Prostate gland (tissue), 2 donors: ENCODE data around the gene NEURL1. TPM values are rescaled to one million over a fixed set of nuclear protein-coding genes. Genes with fewer than 3 reads are reported as not detected.
A peak's percentile ranks its signal among the peaks of the same experiment; 100 is the strongest.

ENCODE experiments used
- DNase-seq: peaks from one replicate; pipeline ENCODE4 v3.0.0-alpha.2; 2019; ENCODE audit warnings: low spot score
- H3K27ac ChIP-seq, 2 donors: fragments of 200-600 bp; sonication (generic); 2 replicates each; pipeline ENCODE4 v1.5.1; 2017 to 2019
- H3K27me3 ChIP-seq: fragments of 200-600 bp; sonication (generic); replicated peaks from 2 replicates; pipeline ENCODE4 v1.5.1; 2019; ENCODE audit not compliant: insufficient read depth
- H3K36me3 ChIP-seq, 2 donors: fragments of 200-600 bp; sonication (generic); 1 replicate in 1 of 2; 2 replicates in 1 of 2; pipeline versions ENCODE4 v1.5.1 to v1.8.1; 2017 to 2019
- H3K4me1 ChIP-seq: fragments of 200-600 bp; sonication (generic); replicated peaks from 2 replicates; pipeline ENCODE4 v1.5.1; 2019
- H3K4me3 ChIP-seq, 2 donors: fragments of 200-600 bp; sonication (generic); 2 replicates each; pipeline ENCODE4 v1.5.1; 2017 to 2019
- H3K9me3 ChIP-seq: fragments of 200-600 bp; sonication (generic); 2 replicates; pipeline ENCODE4 v1.5.1; 2017
- POLR2A ChIP-seq: fragments of 450-650 bp; IDR thresholded peaks from one replicate; pipeline ENCODE4 v1.6.1; 2016; ENCODE audit warnings: antibody characterized with exemption, mild to moderate bottlenecking
- POLR2AphosphoS5 ChIP-seq: sonication (generic); formaldehyde crosslinking; IDR thresholded peaks from one replicate; pipeline ENCODE4 v1.6.1; 2017; ENCODE audit warnings: antibody characterized with exemption
- WGBS: methylation state at CpG from one replicate; pipeline ENCODE4 v1.1.5; 2018; 5-methylcytosine and 5-hydroxymethylcytosine counted together
- intact Hi-C: fragments of 100-400 bp; cut with DNase I; formaldehyde crosslinking; loops from one replicate; pipeline ENCODE4 v1.14.2; 2022
- total RNA-seq, 2 donors: library from RNA; depleted of rRNA; stranded (reverse); fragments of >200 nt; gene quantifications; one replicate each; pipeline ENCODE4 v1.1.0, GENCODE V29; 2016
- TF ChIP-seq, protein P1 (sequence below), 4 experiments: fragments of 200-600 bp in 2 of 4; fragments of 450-650 bp in 2 of 4; sonication (generic) in 2 of 4; IDR thresholded peaks; 1 replicate in 3 of 4; 2 replicates in 1 of 4; pipeline ENCODE4 v1.5.1; 2016 to 2019; ENCODE audit warnings: antibody characterized with exemption in 4 of 4, mild to moderate bottlenecking in 2 of 4, moderate library complexity in 2 of 4

NEURL1 gene
- total RNA-seq, 2 donors from 2014 or later = 0.96 to 10.5 TPM

DNA sequence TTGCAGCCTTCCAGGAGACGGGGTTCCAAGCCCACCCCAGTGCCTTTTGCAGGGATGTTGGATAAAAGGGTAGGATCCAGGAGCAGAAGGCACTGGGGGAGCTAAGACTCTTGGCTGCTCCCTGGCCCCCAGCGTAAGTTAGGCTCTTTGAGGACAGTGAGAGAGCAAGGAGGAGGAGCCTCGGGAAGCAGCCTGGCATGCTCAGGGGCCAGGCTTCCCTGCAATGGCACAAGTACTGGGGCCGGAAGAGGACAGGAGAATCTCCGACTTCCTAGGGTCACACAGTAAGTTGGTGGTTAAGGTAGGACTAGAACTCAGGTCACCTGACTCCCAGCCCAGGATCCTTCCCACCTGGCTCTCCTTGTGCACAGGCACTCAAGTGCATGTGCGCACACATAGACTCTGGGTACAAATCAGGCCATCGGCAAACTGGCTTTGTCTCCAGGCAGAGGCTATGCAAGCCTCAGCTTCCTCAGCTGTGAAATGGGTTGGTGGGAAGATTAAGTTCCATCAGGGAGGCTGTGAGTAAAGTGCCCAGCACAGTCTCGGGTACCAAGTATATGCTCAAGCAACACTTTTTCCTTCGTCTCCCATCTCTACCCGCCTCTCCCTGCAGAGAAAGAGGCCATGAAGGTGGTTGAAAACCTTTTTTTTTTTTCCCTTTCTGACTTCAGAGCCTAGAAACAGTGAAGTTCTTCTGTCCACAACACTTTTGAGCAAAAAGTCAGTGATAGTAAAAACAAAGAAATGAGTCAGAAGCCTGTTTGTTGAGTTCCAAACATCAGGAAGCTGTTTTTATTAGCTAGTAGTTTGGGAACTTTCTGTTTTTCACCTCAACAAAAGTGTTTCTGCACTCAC, 79.1 kb downstream of the NEURL1 start:
- Histone ChIP-seq H3K4me1 (no peaks in the 10 kb centered on the region), H3K27me3 (no peaks in the 10 kb centered on the region)

DNA sequence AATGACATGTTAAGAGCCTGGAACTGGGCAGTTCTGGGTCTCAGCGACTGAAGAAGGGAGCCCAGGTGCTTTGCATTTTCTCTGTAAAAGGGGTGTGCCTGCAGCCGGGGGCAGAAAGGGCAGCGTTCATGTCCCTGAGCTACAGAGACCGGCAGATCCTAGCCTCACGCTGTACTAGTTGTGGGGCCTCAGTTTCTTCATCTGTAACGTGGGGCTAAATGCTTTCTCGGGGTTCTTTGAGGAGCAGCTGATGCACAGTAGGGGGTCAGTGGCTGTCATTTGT, 79.6 kb downstream of the NEURL1 start:
- no peak for DNase-seq

More for the DNA sequence above, 79.1 kb downstream of the NEURL1 start:
- H3K27ac ChIP-seq = no peak overlapping the region
- no peak overlapping the region for H3K4me3 ChIP-seq
- whole genome bisulfite sequencing = 88% methylated on average over 10 of the region's 10 CpGs
- TF ChIP-seq, protein P1, sequence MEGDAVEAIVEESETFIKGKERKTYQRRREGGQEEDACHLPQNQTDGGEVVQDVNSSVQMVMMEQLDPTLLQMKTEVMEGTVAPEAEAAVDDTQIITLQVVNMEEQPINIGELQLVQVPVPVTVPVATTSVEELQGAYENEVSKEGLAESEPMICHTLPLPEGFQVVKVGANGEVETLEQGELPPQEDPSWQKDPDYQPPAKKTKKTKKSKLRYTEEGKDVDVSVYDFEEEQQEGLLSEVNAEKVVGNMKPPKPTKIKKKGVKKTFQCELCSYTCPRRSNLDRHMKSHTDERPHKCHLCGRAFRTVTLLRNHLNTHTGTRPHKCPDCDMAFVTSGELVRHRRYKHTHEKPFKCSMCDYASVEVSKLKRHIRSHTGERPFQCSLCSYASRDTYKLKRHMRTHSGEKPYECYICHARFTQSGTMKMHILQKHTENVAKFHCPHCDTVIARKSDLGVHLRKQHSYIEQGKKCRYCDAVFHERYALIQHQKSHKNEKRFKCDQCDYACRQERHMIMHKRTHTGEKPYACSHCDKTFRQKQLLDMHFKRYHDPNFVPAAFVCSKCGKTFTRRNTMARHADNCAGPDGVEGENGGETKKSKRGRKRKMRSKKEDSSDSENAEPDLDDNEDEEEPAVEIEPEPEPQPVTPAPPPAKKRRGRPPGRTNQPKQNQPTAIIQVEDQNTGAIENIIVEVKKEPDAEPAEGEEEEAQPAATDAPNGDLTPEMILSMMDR (IDR thresholded peaks at IDR 0.05) = no peak
- TF ChIP-seq POLR2AphosphoS5 = peak; percentile 29
- DNase-seq = no peak
- H3K9me3 ChIP-seq = no peaks in the 10 kb centered on the region
- no peaks in the 10 kb centered on the region for H3K36me3 ChIP-seq
- intact Hi-C loops = no loop called here

DNA sequence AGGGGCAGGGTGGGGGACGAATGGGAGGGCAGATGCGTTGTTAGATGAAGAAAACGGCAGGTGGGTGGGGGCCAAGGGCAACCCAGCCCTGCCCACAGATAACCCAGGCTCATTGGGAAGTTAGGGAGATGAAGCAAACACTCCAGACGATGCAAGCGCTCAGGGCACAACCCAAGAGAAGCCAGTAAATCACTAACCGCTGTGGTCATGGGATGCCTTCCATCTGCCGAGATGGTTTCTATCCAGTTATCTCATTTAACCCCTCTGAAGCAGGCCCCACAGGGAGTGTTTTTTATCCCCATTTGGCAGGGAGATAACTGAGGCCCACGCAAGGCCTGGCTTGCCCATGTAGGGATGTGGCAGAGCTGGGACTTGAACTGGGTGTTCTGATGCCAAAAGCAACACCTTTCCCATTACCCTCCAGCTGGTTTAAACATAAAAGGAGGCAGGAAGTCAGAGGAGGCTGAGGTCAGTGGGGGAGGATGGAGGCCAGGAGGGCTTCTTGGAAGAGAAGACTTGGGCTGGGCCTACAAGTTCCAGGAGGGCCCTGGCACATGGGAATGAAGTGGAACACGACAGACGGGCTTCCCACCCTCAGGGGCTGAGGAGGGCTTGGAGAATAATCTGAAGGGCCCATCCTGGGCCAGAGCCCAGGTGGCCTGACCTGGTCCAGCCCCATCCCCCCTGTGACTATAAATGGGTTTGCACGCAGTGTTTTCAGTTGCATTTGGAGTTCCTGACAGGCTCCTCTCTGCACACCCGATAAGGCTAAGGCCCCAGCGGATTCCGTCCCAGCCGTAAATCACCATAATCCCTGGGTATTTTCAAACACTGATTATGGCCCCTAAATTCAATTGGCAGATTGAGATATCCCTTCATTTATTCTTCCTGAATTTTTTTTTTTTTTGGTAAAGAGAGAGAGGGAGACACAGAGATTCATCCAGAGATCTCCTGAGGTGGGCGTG, 80.9 kb downstream of the NEURL1 start:
- TF ChIP-seq, protein P1 (IDR thresholded peaks at IDR 0.05) = no peak
- no peak for TF ChIP-seq POLR2AphosphoS5
- no peak for TF ChIP-seq POLR2A
- H3K36me3 ChIP-seq = no peaks in the 10 kb centered on the region
- intact Hi-C loops = no loop called here
- no peak overlapping the region for H3K4me3 ChIP-seq
- DNase-seq = no peak
- no peaks in the 10 kb centered on the region for H3K4me1 ChIP-seq
- H3K27ac ChIP-seq = no peak overlapping the region
- no peaks in the 10 kb centered on the region for H3K27me3 ChIP-seq
- no peaks in the 10 kb centered on the region for H3K9me3 ChIP-seq
- WGBS = 84% methylated on average over 16 of the region's 16 CpGs

More for the DNA sequence above, 79.6 kb downstream of the NEURL1 start:
- no peaks in the 10 kb centered on the region for H3K9me3 ChIP-seq
- 63% methylated on average over 7 of the region's 7 CpGs for WGBS
- H3K4me1 ChIP-seq = no peaks in the 10 kb centered on the region
- no peak overlapping the region for H3K27ac ChIP-seq
- no peaks in the 10 kb centered on the region for H3K36me3 ChIP-seq
- intact Hi-C loops = no loop called here
- TF ChIP-seq POLR2A = no peak
- TF ChIP-seq POLR2AphosphoS5 = no peak
- TF ChIP-seq, protein P1 (IDR thresholded peaks at IDR 0.05) = no peak
- H3K4me3 ChIP-seq = no peak overlapping the region
- H3K27me3 ChIP-seq = no peaks in the 10 kb centered on the region

DNA sequence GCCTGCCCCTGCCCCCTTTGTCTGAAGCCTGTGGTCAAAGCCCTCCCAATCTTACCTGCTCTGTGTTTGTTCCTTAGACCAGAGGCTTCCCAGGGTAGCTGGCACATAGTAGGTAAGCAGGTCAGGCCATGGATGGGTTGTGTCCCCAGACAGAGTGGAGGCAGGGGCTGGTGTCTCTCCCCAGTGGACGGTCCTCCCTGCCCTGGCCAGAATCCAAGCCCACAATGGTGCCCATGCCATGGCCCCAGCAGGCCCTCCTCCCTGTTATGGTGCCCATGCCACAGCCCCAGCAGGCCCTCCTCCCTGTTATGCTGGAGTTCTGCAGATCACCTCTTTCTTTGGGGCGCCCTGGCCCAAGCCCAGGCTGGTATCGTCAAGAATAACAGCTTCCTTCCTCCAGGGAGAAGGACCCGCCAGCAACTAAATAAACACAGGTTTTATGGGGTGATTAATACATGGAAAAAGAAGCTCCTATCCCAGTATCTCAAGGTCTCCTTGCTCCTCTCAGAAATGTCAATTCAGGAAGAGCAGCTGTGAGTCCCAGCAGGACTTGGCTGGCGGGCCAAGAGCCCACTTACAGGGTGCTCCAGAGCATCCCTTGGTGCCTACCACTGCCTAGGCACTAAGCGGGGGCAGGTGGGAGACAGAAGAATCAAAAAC, 82.0 kb downstream of the NEURL1 start:
- H3K9me3 ChIP-seq = no peaks in the 10 kb centered on the region
- TF ChIP-seq POLR2A = no peak
- TF ChIP-seq, protein P1 (IDR thresholded peaks at IDR 0.05) = no peak
- TF ChIP-seq POLR2AphosphoS5 = peak; percentile 35
- H3K36me3 ChIP-seq = no peaks in the 10 kb centered on the region
- no peaks in the 10 kb centered on the region for H3K27me3 ChIP-seq
- no peak overlapping the region for H3K27ac ChIP-seq
- WGBS = 24% methylated on average over 6 of the region's 6 CpGs
- no peak overlapping the region for H3K4me3 ChIP-seq
- intact Hi-C loops = no loop called here
- no peaks in the 10 kb centered on the region for H3K4me1 ChIP-seq
- no peak for DNase-seq
